PC-9 (cell line): ENCODE data around the gene RORB.

Experiments
- EZH2 ChIP-seq: fragments of 200-600 bp; sonication (generic); IDR thresholded peaks from 2 replicates; pipeline ENCODE4 v1.8.0; 2017; ENCODE audit warnings: antibody characterized with exemption, low read depth
- TF ChIP-seq, protein P1 (sequence below): fragments of 200-600 bp; sonication (generic); conservative IDR thresholded peaks from 2 replicates; pipeline ENCODE4 v1.6.1; 2017; ENCODE audit warnings: mixed run types, antibody characterized with exemption, mild to moderate bottlenecking, moderate library complexity

DNA sequence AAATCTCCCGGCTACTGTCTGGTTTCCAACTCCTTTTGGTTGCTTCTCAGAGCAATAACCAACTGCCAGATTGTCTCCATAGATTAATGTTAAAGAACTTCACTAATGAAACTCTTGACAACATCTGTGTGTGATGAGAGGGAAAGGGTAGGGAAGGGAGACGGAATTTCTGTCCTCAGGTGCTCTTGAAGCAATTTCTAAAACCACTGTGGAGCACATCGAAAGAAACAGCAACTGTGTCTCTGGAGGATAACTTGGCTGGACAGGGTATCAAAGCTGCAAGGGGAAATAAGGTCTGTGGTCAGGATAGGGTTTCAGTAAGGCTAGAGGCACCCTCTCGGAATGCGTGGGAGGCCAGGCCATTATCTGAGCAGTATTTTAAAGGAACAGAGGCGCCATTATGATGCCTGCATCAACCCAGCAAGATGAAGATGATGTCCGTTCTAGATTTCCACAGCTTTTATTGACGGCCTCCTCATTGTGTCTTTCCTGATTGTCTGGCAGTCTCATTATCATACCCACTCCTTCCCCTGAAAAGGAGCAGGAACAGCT is 76.6 kb downstream of the RORB start:
- TF ChIP-seq, protein P1, sequence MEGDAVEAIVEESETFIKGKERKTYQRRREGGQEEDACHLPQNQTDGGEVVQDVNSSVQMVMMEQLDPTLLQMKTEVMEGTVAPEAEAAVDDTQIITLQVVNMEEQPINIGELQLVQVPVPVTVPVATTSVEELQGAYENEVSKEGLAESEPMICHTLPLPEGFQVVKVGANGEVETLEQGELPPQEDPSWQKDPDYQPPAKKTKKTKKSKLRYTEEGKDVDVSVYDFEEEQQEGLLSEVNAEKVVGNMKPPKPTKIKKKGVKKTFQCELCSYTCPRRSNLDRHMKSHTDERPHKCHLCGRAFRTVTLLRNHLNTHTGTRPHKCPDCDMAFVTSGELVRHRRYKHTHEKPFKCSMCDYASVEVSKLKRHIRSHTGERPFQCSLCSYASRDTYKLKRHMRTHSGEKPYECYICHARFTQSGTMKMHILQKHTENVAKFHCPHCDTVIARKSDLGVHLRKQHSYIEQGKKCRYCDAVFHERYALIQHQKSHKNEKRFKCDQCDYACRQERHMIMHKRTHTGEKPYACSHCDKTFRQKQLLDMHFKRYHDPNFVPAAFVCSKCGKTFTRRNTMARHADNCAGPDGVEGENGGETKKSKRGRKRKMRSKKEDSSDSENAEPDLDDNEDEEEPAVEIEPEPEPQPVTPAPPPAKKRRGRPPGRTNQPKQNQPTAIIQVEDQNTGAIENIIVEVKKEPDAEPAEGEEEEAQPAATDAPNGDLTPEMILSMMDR, result no peak
- TF ChIP-seq EZH2, result no peak
